ENCODE measurements around the gene LENG9.
"Not testable (repeated sequence)": the region's sequence is repeated elsewhere in the genome, so short reads cannot be mapped to it uniquely, and the experiment has no call there.

Gene LENG9

DNA sequence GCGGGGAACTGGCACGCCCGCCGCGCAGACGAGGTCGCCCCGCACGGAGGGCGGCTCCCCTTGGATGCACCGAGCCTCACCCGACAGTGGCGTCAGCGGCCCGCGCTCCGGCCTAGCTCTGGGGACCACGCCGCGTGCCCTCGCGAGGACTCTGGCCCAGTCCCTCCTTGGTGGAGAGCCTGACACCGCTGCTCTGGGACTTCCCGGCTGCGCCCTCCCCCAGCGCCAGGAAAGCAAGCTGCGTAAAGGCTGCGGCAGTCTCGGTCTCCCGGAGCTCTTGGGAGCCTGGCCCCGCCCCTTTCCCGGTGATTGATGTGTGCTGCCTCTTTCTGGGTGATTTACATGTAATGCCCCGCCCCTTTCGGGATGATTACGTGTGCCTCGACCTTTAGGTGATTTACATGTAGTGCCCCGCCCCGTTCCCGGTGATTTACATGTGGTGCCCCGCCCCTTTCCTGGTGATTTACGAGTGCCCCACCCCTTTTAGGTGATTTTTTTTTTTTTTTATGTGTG, at the start of gene LENG9:
Gene LENG9, minus strand, starts transcription at position 248 of the 513 bp plus-strand sequence. CDS start 252 bp downstream, outside the sequence.
- peak; percentile 98 for DNase-seq

DNA sequence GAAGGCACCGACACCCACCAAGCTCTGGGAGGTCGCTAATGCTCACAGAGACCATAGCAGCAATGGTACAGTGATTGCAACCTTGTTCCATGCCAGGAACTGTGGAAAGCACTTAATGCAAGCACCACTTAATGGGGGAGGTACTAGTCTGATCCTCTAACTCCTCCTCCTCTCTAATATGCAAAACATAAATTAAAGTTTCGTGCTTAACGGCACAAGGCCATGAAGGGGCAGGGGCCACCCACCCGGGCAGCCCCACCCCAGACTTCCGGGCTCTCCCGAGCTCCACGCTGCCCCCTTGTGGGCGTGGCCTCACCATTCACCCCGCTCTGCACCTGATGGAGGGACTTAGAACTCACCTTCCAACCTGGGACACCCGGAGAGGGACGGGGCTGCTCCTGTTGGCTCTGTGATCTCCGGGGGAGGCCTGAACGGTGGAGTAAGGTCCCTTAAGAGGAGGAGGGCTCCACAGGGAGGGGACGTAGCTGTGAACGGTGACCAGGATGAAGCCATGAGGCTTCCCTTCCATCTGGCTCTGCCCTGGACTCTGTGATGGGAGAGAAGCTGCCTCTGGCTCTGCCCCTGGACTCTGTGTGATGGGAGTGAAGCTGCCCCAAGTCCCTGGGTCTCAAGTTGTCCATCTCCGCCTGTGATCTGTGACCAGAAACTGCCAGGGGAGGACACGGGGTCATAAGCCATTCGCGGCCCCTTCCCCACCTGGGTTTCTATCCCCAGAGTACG, 45.8 kb upstream of the LENG9 start:
- not testable (repeated sequence) for DNase-seq

DNA sequence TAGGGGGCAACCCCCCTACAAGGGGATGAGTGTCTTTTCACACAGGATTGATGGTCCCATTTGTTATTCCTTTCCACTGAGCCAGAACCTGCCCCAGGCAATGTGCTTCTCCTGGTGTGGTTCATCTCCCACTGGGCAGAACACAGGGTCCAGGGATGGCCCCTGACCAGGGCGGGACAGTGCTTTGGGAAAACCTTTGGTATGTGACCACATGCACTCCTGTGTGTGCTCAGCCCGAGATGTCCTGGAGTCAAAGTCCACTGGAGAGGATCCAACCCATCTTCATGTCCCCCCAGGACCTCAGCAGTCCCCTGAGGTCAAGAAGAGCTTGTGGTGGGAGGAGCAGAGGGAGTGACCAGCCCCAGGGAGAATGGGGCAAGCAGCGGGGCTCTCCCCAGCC, 44.9 kb upstream of the LENG9 start:
- DNase-seq: not testable (repeated sequence)

DNA sequence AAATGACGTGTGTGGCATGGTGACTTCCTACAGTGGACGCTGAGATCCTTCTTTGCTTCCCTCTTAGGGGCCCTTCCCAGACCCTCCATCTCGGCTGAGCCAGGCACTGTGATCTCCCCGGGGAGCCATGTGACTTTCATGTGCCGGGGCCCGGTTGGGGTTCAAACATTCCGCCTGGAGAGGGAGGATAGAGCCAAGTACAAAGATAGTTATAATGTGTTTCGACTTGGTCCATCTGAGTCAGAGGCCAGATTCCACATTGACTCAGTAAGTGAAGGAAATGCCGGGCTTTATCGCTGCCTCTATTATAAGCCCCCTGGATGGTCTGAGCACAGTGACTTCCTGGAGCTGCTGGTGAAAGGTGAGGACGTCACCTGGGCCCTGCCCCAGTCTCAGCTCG, 44.2 kb upstream of the LENG9 start:
- DNase-seq: no peak

DNA sequence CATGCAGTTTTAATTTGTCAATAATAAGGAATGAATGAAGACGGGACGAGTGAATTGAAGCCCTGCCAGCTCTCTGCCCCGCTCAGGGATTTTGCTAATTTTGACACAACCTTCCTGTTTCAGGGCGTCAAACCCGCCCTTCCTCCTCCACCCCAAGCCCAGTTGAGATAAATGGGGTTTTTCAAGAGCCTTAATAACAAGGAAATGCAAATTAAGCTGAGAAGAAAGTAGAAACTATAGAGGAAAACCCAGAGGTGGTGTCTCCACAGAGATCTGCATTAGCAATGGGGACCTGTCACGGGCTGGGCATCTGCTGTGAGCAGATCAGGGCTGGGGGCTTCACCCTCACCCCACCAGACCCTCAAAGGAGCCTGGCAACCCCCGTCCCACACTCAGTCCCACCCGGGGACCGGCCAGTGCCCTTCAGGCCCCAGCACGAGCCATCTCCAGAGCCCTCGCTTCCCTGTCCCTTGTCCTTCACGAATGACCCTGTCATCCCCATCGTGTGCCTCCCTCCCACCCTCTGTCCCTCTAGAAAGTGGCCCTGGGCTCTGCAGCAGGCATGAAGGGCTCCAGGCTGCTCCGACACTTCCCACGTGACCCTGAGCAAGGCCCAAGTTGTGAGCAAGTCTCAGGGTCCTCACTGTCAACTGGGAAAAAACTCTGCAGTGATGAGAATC, 43.6 kb upstream of the LENG9 start:
- not testable (repeated sequence) for DNase-seq

DNA sequence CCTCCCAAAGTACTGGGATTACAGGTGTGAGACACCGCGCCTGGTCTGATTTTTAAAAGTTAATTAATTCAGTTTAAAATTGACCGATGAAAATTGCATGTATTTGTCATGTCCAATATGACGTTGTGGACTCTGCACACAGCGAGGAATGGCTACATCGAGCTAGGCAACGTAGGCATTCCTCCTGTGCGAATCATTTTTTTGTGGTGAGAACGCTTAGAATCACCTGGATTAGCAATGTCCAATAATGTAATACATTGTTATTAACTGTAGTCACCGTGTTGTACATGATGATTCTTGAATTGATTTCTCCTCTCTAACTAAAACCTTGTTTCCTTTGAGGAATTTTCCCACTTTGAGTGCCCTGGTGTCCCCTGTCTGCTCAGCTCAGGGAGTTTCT, 42.5 kb upstream of the LENG9 start:
- no peak for DNase-seq

DNA sequence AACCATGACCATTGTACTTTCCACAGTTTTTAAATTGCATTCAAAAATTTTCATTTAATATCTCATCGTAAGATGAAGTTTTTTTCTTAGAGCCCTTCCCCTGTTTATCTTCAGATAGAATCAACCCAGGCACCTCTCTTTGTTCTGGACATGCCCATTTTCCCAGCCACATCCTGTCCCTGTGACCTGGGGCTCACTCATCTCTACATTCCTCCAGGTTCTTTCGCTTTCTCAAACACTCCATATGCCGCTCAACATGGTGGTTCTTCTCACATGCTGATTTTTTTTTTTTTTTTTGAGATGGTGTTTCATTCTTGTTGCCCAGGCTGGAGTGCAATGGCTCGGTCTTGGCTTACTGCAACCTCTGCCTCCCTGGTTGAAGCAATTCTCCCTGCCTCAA, 42.0 kb upstream of the LENG9 start:
- not testable (repeated sequence) for DNase-seq

DNA sequence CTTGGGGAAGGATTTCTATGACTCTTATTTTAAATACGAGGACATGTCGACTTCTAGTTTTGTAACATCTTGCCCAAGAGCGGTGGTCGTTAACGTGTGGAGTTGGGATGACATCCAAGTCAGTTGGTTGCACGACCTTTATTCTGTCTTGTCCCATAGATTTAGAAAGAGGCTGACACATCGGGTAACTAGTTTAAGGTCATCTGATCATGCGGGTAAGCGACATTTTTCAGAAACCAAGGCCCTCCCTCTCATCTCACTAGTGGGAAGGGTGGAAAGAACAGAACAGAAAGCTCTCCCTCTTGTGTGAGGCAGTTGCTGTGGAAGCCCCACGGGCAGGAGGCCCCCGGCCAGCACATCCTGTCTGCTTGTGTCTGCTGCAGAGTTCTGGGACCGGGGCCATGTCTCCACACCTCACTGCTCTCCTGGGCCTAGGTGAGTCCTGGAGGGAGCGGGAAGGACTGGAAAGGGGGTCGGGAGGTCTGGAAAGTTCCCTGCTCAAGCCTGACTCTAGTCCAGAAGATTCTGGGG, 39.0 kb upstream of the LENG9 start, which contains the start of gene LAIR2:
Gene LAIR2, plus strand, starts transcription at position 314 of the 531 bp plus-strand sequence. Its CDS starts 88 bp downstream, at position 402.
- no peak for DNase-seq

DNA sequence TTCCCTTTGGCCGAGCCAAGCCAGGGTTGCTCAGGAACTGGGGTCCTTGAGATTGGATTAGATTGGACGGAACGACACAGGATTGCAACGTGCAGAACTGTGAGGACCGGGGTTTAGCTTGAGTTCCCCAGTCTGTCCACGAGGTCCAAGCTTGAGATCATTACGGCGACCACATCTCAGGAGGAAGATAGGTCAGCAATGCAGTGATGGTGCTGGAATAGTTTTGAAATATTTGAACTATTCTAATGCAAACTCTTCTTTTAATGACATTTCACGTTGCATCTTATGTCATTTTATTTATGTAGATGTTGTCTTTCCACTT, 34.8 kb upstream of the LENG9 start:
- not testable (repeated sequence) for DNase-seq

DNA sequence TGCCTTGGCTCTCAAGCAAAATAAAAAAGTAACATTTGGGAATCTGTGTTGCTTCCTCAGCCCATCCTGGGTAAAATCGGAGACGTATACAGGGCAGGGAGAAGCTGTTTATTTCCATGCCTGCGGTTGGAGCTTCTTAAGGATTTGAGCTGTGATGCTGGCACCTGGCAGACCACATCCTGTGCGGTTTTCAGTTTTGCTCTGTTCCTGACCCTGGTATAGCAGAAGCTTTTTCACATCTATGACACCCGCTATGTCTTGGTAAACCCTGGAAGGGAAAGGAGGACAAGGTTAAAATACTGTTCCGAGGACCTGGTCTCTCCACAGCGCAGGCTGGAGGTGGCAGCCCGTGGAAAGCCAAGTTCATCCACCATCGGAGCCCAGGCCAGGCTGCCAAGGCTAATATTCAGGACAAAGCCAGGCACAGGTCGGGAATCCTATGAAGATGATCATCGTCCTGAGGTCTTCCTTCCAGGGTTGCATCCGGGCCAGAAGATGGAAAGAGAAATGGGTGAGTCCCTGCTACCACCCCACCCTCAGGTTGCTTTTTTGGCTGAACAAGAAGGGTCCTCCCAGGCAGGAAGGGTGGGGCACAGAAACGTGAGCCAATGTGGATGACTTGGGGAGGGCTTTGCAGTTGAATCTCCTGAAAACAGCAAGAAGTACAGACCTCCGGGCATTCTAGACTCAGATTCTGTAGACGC, 34.3 kb upstream of the LENG9 start:
- not testable (repeated sequence) for DNase-seq

DNA sequence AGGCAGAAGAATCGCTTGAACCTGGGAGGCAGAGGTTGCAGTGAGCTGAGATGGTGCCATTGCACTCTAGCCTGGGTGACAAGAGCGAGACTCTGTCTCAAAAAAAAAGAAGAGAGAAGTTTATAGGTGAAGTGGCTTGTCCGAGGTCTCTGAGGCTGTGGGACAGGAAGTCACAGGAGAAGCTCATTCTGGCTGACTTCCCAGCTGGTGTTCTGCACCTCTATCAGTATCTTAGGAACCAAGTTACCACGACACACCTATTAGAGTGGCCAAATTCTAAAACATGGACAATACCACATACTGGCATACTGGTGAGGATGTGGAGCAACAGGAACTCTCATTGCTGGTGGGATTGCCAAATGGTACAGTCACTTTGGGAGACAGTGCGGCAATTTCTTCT, 31.7 kb upstream of the LENG9 start:
- not testable (repeated sequence) for DNase-seq

DNA sequence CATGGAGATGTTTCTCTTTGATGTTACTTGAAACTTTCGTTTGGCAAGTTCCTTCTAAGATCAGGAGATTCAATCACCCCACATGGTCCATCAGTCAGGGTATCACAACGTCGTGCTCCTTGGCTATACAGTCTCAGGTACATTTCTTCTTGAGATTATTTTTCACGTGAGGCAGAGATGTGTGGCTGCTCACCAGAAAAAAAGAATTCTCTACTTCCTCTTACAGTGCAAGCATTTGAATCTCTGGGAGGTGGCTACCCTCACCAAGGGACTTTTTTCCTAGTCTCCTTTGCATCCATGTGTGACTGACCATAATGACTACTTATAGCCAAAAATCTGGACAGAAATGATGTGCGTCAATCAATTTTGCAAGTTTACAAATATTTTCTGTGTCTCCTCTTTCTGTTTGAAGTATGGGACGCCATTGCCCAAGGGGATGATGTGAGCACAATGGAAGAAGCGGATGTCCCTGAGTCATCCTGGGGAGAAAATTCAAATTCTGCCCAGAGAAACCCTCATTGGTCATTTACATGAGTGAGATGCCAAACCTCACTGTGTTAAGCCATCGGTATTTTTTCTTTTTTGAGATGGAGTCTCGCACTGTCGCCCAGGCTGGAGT, 30.5 kb upstream of the LENG9 start:
- DNase-seq: no peak

DNA sequence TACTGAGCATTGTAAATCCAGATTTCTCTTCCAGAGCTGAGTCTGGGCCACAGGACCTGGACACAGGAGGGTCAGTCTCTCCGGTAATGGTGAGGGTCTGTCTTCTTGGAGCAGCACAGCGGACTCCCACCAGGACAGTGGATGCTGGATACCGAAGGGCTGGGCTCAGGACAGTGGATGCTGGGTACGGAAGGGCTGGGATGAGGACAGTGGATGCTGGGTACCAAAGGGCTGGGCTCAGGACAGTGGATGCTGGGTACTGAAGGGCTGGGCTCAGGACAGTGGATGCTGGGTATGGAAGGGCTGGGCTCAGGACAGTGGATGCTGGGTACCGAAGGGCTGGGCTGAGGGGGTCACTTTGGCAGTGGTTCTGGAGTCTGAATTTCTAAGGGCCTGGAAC, 29.5 kb upstream of the LENG9 start:
- DNase-seq: not testable (repeated sequence)

DNA sequence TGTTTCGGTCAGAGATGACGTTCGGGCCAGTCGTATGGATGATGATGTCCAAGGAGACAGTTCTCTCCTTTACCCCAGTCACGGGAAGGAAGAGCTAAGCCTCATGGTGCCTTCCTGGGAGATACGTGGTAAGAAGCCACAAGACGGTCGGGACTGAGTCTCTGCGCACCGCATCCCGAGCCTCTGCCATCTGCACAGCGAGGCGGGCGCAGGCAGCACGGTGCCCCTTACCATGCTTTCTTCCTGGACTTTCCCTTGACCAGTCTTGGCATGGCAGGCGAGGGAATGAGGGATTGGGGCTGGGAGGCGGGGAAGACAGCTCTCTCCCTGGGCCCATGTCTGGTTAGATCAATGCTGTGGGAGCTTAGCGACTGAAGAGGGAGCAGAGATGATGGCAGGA, 29.0 kb upstream of the LENG9 start:
- no peak for DNase-seq

DNA sequence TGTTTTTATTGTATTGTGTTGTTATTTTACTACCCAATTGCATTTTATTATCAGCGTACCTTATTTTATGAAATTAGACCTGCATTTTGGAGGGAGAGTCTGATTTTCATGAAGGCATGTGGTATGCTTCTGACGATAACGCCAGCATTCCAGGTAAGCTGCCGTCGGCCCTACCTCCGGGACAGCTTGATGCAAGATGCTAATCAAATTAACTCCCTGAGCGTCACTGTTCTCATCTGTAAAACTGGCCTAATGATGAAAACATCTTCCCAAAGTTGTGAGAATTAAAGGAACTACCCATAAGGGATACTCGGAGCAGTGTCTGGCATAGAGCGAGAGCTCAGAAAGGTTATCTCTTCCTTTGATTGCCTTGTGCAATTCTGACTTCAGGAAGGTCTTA, 26.2 kb upstream of the LENG9 start:
- no peak for DNase-seq

DNA sequence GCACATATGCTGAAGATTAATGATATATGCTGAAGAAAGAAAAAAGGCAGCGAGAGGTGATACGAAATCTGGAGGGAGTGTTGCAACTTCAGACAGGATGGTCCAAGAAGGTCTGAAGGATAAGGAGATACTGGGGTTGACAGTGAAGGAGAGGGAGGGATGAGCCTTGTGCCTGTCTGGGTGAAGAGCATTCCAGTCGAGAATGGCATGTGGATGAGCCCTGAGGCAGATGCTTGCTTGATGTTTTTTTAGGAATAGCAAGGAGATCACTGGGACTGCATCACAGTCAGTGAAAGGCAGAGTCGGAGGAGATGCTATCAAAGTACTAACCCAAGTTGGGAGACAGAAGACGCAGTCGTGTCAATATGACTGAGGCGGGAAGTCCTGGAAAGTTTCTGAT, 25.8 kb upstream of the LENG9 start:
- DNase-seq: no peak

DNA sequence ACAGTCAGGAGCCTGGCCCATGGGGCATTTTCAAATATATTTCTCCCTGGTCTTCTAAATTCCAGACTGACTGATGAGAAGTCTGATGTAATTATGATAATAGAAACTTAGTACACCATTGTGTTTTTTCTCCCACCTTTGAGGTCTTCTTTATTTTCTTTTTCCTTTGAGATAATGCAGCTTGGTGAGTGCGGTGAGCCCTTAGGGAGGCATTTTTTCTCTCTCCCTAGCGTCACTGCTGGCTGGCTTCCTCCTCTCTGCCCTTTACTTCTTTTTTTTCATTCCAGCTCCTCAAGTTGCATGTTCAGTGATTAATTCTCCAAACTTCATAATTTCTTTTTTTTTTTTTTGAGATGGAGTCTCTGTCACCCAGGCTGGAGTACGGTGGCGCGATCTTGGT, 22.3 kb upstream of the LENG9 start:
- no peak for DNase-seq

DNA sequence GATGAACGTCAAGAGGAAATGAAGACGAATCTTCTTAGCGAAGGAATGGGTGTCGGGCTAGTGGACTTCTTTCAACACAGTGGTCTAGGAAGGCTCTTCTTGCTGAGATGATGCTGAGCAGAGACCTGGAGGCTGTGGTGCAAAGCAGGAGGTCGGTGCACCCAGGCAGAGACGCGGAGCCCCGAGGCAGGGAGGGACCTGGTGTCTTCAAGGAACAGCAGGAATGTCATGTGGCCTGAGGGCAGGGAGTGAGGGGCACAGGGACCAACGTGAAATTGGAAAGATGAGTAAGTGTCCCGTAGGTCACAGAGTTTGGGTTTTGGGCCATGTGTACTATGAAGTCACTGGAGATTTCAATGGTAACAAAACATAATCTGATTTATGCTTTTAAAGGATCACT, 20.9 kb upstream of the LENG9 start:
- no peak for DNase-seq

DNA sequence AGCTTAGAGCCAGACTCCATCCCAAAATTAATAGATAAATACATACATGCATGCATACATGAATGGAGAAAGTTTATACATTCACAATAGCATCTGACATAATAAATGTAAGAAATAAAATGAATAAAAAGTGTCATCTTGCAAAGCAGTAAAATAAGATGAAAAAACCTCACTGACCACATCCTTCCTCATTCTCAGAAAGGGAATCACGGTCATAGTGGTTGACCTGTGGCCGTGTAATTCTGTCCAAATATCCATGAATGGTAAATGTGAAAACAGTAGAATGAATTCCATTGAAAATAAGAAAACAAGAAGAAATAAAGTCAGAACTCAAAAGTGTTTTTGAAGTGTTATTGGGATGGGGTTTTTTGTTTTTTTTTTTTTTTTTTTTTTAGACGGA, 19.3 kb upstream of the LENG9 start:
- DNase-seq: no peak

DNA sequence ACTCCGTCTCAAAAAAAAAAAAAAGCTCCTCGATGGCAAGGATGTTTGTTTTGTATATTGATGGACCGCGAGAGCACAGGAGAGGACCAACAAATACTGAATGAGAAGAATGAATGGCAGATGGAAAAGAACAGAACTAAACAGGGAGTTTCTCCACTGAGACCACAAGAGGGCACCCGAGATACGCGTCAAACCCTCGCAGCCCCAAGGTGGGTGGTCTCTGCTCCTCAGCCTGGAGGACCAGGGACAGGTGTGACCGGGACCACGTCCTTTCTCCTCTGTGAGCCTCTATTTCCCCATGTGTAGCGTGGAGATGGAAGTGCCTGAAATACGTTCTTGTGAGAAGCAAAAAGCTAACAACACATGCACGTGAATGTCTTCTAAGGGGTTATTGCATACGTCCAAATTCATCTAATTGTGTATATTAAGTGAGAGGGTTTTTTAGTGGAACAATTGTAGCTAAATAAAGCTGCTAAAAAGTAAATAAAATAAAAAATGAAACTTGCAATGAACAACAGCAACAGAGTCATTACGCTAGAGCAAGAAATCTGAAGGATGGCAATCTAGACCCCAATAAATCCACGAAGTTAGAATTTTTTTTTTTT, 17.9 kb upstream of the LENG9 start:
- peak; percentile 42 for DNase-seq

DNA sequence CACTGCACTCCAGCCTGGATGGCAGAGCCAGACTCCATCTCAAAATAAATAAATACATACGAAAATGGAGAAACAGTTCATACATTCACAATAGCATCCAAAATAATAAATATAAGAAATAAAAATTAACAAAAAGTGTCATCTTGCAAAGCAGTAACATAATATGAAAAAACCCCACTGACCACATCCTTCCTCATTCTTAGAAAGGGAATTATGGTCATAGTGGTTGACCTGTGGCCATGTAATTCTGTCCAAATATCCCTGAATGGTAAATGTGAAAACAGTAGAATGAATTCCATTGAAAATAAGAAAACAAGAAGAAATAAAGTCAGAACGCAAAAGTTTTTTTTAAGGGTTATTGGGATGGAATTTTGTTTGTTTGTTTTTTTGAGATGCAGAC, 16.5 kb upstream of the LENG9 start:
- no peak for DNase-seq

DNA sequence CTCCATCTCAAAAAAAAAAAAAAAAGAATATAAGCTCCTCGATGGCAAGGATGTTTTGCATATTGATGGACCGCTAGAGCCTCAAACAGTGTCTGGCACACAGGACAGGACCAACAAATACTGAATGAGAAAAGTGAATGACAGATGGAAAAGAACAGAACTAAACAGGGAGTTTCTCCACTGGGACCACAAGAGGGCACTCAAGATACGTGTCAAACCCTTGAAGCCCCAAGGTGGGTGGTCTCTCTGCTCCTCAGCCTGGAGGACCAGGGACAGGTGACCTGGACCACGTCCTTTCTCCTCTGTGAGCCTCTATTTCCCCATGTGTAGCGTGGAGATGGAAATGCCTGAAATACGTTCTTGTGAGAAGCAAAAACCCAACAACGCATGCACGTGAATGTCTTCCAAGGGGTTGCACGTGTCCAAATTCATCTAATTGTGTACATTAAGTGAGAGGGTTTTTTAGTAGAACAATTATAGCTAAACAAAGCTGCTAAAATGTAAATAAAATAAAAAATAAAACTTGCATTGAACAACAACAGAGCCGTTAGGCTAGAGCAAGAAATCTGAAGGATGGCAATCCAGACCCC, 15.2 kb upstream of the LENG9 start:
- DNase-seq: peak; percentile 26

Measured in NCI-H748 treated with DMSO at 0.1 percent for 48 hours (cell line).